ENCODE results near the gene CAB39. TPM values are rescaled to one million over a fixed set of nuclear protein-coding genes. Genes with fewer than 3 reads are reported as not detected.

CAB39 gene
- polyA plus RNA-seq, 4 donors = 38.2 to 92.2 (median 56.5) TPM

DNA sequence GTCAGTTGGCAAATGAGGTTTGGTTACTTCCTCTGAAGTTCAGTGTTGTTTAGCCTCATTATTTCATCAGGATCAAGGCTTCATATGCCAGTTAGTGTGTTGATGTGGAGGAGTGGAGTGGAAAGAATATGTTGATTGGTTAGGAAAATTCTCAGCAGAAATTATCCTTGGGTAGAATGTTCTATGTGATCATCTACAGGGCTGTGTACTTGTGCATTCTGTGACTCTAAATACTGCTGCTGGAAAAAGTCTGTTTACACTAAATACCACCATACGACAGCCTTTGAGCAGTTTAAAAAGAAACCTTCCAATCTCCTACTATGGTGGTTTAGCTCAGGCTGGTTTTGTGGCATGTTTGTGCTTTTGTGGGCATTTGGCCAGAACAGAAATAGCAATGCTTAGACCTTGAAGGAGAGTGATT lies 25.8 kb downstream of the CAB39 start:
- peaks cover 0 to 9% (median 3%) of the 10 kb centered on the region in 3 donors for H3K36me3 ChIP-seq (ENCODE audit: control insufficient read depth in 3 of 3, insufficient read depth in 2 of 3, low read depth in 1 of 3, low read length in 3 of 3)
- peak in 1 of 2 donors; percentile 28 for DNase-seq
- peak overlapping the region in 1 of 3 donors; percentile 78 for H3K27ac ChIP-seq (ENCODE audit: low read depth in 1 of 3, low read length in 2 of 3)
- H3K4me3 ChIP-seq (ENCODE audit: low read depth in 1 of 3, low read length in 3 of 3) = no peak overlapping the region
- H3K9me3 ChIP-seq (ENCODE audit: control insufficient read depth in 2 of 2, insufficient read depth in 1 of 2, low read depth in 1 of 2, low read length in 1 of 2) = no peaks in the 10 kb centered on the region
- 27 to 45% (median 42%) methylated on average over 1 of the region's 1 CpG for WGBS, 3 donors
- no peaks in the 10 kb centered on the region for H3K27me3 ChIP-seq (ENCODE audit: control insufficient read depth in 3 of 3, insufficient read depth in 3 of 3, low read length in 3 of 3)
- FAIRE-seq = no peak
- peaks cover 6 to 40% (median 23%) of the 10 kb centered on the region in 3 donors for H3K4me1 ChIP-seq (ENCODE audit: control insufficient read depth in 3 of 3, insufficient read depth in 2 of 3, low read depth in 1 of 3, low read length in 2 of 3)

DNA sequence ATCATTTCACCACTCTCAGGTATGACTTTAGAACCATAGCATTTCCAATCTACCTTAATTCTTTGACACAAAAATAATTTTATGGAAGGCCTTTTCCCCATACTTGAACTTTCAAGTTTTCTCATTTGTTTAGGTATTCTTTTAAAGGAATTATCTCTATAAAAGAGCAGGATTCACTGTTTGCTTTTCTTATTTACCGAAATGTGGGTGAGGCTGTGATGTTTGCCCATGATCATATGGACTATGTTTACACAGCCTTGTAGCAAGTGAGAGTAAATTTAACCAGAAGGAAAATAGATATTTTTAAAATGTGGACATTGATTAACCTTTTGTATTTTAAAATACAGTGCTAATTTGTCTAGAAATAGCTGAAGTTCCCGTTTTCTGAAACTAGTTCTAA lies 26.3 kb downstream of the CAB39 start:
- no peak for FAIRE-seq
- peaks cover 0 to 11% (median 3%) of the 10 kb centered on the region in 3 donors for H3K36me3 ChIP-seq (ENCODE audit: control insufficient read depth in 3 of 3, insufficient read depth in 2 of 3, low read depth in 1 of 3, low read length in 3 of 3)
- H3K9me3 ChIP-seq (ENCODE audit: control insufficient read depth in 2 of 2, insufficient read depth in 1 of 2, low read depth in 1 of 2, low read length in 1 of 2) = no peaks in the 10 kb centered on the region
- H3K27ac ChIP-seq (ENCODE audit: low read depth in 1 of 3, low read length in 2 of 3) = peak overlapping the region in 1 of 3 donors; percentile 78
- H3K4me3 ChIP-seq (ENCODE audit: low read depth in 1 of 3, low read length in 3 of 3) = no peak overlapping the region
- peak in 1 of 2 donors; percentile 36 for DNase-seq
- WGBS, 3 donors = 41 to 57% (median 46%) methylated on average over 2 of the region's 2 CpGs
- peaks cover 6 to 35% (median 21%) of the 10 kb centered on the region in 3 donors for H3K4me1 ChIP-seq (ENCODE audit: control insufficient read depth in 3 of 3, insufficient read depth in 2 of 3, low read depth in 1 of 3, low read length in 2 of 3)
- no peaks in the 10 kb centered on the region for H3K27me3 ChIP-seq (ENCODE audit: control insufficient read depth in 3 of 3, insufficient read depth in 3 of 3, low read length in 3 of 3)

DNA sequence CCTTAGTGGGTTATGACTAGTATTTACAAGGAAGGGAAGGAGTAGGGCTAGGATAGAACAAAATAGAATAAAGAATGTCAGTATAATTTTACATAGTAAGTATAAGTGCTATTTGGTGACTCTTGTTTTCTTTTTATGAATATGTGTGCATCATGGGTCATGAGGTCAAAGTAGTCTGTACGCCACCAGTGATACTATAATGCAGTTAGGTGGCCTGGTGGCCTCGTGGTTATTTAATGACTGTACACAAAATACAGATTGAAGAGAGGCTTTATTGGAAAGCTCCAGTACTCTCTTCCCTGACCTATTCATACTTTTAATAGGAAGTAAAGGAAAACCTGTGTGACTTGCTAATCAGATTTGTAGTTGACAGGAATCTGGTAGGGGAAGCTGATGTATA lies 27.3 kb downstream of the CAB39 start:
- Histone ChIP-seq H3K4me1 (ENCODE audit: control insufficient read depth in 3 of 3, insufficient read depth in 2 of 3, low read depth in 1 of 3, low read length in 2 of 3) (peaks cover 6 to 26% (median 17%) of the 10 kb centered on the region in 3 donors), H3K27ac (ENCODE audit: low read depth in 1 of 3, low read length in 2 of 3) (no peak overlapping the region), H3K27me3 (ENCODE audit: control insufficient read depth in 3 of 3, insufficient read depth in 3 of 3, low read length in 3 of 3) (no peaks in the 10 kb centered on the region), H3K36me3 (ENCODE audit: control insufficient read depth in 3 of 3, insufficient read depth in 2 of 3, low read depth in 1 of 3, low read length in 3 of 3) (peaks cover 0 to 14% (median 3%) of the 10 kb centered on the region in 3 donors), H3K9me3 (ENCODE audit: control insufficient read depth in 2 of 2, insufficient read depth in 1 of 2, low read depth in 1 of 2, low read length in 1 of 2) (no peaks in the 10 kb centered on the region), H3K4me3 (ENCODE audit: low read depth in 1 of 3, low read length in 3 of 3) (no peak overlapping the region)
- FAIRE-seq (no peak), DNase-seq (no peak)
- 89 to 95% (median 92%) methylated on average over 2 of the region's 2 CpGs for WGBS, 3 donors

DNA sequence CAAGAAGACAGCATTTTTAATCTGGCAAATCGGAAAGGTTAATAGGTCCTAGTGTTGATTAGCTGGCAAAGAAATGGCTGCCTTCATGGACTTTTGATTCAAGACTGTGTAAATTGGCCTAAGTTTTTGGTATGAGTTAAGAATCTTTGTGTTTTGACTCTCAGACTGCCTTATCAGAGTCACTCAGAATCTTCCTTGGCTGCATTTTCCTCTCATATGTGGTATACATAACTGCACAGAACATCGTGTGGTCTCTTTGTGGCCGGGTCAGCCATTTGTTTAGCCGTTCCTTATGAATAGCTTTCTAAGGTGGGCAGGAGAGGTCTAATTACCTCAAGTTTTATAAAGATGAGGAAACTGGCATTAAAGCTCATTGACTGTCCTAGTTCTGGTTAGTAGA lies 30.1 kb downstream of the CAB39 start:
- Histone ChIP-seq H3K27ac (ENCODE audit: low read depth in 1 of 3, low read length in 2 of 3) (no peak overlapping the region), H3K4me1 (ENCODE audit: control insufficient read depth in 3 of 3, insufficient read depth in 2 of 3, low read depth in 1 of 3, low read length in 2 of 3) (peaks cover 2 to 17% (median 8%) of the 10 kb centered on the region in 3 donors), H3K36me3 (ENCODE audit: control insufficient read depth in 3 of 3, insufficient read depth in 2 of 3, low read depth in 1 of 3, low read length in 3 of 3) (peaks cover 0 to 18% (median 5%) of the 10 kb centered on the region in 3 donors), H3K9me3 (ENCODE audit: control insufficient read depth in 2 of 2, insufficient read depth in 1 of 2, low read depth in 1 of 2, low read length in 1 of 2) (no peaks in the 10 kb centered on the region), H3K27me3 (ENCODE audit: control insufficient read depth in 3 of 3, insufficient read depth in 3 of 3, low read length in 3 of 3) (no peaks in the 10 kb centered on the region), H3K4me3 (ENCODE audit: low read depth in 1 of 3, low read length in 3 of 3) (no peak overlapping the region)
- DNase-seq = no peak
- FAIRE-seq = no peak
- 93 to 96% (median 96%) methylated on average over 4 of the region's 4 CpGs for WGBS, 3 donors

DNA sequence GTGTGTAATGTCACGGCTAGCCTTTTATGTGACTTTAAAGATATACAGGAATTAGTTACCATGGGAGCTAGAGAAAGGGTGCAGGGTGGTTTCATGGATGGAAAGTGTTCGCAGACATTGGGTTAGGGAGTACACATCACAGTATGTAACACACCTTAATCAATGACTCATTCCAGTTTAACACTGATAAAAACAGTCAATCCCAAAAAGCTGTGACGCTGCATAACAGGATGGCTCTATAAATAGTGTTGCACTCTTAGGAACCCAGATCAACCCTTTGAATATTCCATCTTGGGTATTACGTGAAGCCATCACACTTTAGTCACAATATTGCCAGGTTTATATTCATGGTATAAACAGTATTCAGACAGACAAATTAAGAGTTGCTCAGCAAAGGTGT lies 33.6 kb downstream of the CAB39 start:
- Histone ChIP-seq H3K4me1 (ENCODE audit: control insufficient read depth in 3 of 3, insufficient read depth in 2 of 3, low read depth in 1 of 3, low read length in 2 of 3) (no peaks in the 10 kb centered on the region), H3K27me3 (ENCODE audit: control insufficient read depth in 3 of 3, insufficient read depth in 3 of 3, low read length in 3 of 3) (no peaks in the 10 kb centered on the region), H3K9me3 (ENCODE audit: control insufficient read depth in 2 of 2, insufficient read depth in 1 of 2, low read depth in 1 of 2, low read length in 1 of 2) (no peaks in the 10 kb centered on the region), H3K27ac (ENCODE audit: low read depth in 1 of 3, low read length in 2 of 3) (no peak overlapping the region), H3K36me3 (ENCODE audit: control insufficient read depth in 3 of 3, insufficient read depth in 2 of 3, low read depth in 1 of 3, low read length in 3 of 3) (peaks cover 0 to 15% (median 5%) of the 10 kb centered on the region in 3 donors), H3K4me3 (ENCODE audit: low read depth in 1 of 3, low read length in 3 of 3) (no peak overlapping the region)
- WGBS, 3 donors = 88 to 94% (median 88%) methylated on average over 4 of the region's 4 CpGs
- FAIRE-seq (no peak), DNase-seq (no peak)

DNA sequence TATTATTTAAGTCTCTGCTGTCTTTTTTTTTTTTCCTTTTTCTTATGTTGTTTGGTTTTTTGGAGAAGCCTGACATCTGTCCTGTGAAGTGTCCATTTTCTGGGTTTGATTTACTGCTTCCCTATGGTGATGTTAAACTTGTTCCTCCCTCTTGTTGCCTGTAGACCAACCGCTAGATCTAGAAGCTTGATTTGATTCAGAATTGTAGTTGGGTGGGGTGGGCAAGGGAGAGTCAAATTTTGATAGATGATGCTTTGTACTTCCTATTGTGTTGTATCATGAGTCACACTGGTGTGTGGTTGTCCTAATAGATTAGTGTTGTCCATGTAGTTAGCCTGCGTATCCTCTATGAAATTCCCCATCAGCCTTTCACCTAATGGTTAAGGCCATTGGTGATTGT lies 35.4 kb downstream of the CAB39 start:
- FAIRE-seq (no peak), DNase-seq (no peak)
- H3K36me3 ChIP-seq (ENCODE audit: control insufficient read depth in 3 of 3, insufficient read depth in 2 of 3, low read depth in 1 of 3, low read length in 3 of 3) = peaks cover 0 to 13% (median 2%) of the 10 kb centered on the region in 3 donors
- H3K4me1 ChIP-seq (ENCODE audit: control insufficient read depth in 3 of 3, insufficient read depth in 2 of 3, low read depth in 1 of 3, low read length in 2 of 3) = no peaks in the 10 kb centered on the region
- H3K27ac ChIP-seq (ENCODE audit: low read depth in 1 of 3, low read length in 2 of 3) = no peak overlapping the region
- no peaks in the 10 kb centered on the region for H3K27me3 ChIP-seq (ENCODE audit: control insufficient read depth in 3 of 3, insufficient read depth in 3 of 3, low read length in 3 of 3)
- WGBS, 3 donors = 77 to 94% (median 90%) methylated on average over 2 of the region's 2 CpGs
- H3K4me3 ChIP-seq (ENCODE audit: low read depth in 1 of 3, low read length in 3 of 3) = no peak overlapping the region
- no peaks in the 10 kb centered on the region for H3K9me3 ChIP-seq (ENCODE audit: control insufficient read depth in 2 of 2, insufficient read depth in 1 of 2, low read depth in 1 of 2, low read length in 1 of 2)

DNA sequence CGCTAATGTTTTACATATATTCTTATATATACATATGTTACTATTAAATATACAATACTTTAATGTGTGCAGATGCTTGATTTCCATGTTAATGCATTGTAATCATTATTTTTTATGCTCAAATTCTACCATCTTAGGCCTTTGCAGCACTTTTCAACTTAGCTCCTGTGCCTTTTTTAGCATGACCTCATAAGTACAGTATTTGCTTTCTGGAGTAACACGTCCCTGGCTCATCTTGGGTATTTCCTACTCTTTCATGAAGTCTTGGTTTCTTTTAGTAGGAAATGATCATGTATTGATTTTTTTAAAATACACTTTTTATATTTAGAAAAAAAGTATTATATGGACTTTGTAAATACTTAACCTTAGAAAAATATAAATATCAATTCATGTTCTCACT lies 36.5 kb downstream of the CAB39 start:
- Histone ChIP-seq H3K36me3 (ENCODE audit: control insufficient read depth in 3 of 3, insufficient read depth in 2 of 3, low read depth in 1 of 3, low read length in 3 of 3) (peaks cover 0 to 13% (median 2%) of the 10 kb centered on the region in 3 donors), H3K4me1 (ENCODE audit: control insufficient read depth in 3 of 3, insufficient read depth in 2 of 3, low read depth in 1 of 3, low read length in 2 of 3) (no peaks in the 10 kb centered on the region), H3K9me3 (ENCODE audit: control insufficient read depth in 2 of 2, insufficient read depth in 1 of 2, low read depth in 1 of 2, low read length in 1 of 2) (no peaks in the 10 kb centered on the region), H3K4me3 (ENCODE audit: low read depth in 1 of 3, low read length in 3 of 3) (no peak overlapping the region), H3K27me3 (ENCODE audit: control insufficient read depth in 3 of 3, insufficient read depth in 3 of 3, low read length in 3 of 3) (no peaks in the 10 kb centered on the region), H3K27ac (ENCODE audit: low read depth in 1 of 3, low read length in 2 of 3) (no peak overlapping the region)
- FAIRE-seq (no peak), DNase-seq (no peak)
- WGBS, 3 donors = 32 to 90% (median 88%) methylated on average over 2 of the region's 2 CpGs

DNA sequence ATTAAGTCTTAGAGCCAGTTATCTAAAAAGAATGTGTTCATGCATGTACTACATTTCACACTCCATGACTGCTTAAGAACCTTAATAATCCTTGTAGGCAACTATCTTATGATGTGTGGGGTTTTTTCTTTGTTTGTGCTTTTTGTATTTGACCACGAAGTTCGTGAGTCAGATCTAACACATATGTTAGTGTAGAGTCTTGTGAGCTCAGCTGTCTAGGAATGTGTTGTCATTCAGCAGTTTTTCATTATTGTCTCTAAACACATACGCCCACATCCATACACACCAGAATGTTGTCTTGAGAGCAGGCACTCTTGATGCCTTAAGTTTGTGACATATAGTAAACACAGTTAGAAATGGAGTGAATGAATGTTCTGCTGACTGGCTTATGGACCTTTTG lies 38.4 kb downstream of the CAB39 start:
- Histone ChIP-seq H3K27ac (ENCODE audit: low read depth in 1 of 3, low read length in 2 of 3) (no peak overlapping the region), H3K27me3 (ENCODE audit: control insufficient read depth in 3 of 3, insufficient read depth in 3 of 3, low read length in 3 of 3) (no peaks in the 10 kb centered on the region), H3K36me3 (ENCODE audit: control insufficient read depth in 3 of 3, insufficient read depth in 2 of 3, low read depth in 1 of 3, low read length in 3 of 3) (peaks cover 0 to 5% (median 2%) of the 10 kb centered on the region in 3 donors), H3K9me3 (ENCODE audit: control insufficient read depth in 2 of 2, insufficient read depth in 1 of 2, low read depth in 1 of 2, low read length in 1 of 2) (no peaks in the 10 kb centered on the region), H3K4me1 (ENCODE audit: control insufficient read depth in 3 of 3, insufficient read depth in 2 of 3, low read depth in 1 of 3, low read length in 2 of 3) (peaks cover 0 to 5% (median 0%) of the 10 kb centered on the region in 3 donors), H3K4me3 (ENCODE audit: low read depth in 1 of 3, low read length in 3 of 3) (no peak overlapping the region)
- 62 to 86% (median 78%) methylated on average over 3 of the region's 3 CpGs for WGBS, 3 donors
- no peak for FAIRE-seq
- DNase-seq = no peak

DNA sequence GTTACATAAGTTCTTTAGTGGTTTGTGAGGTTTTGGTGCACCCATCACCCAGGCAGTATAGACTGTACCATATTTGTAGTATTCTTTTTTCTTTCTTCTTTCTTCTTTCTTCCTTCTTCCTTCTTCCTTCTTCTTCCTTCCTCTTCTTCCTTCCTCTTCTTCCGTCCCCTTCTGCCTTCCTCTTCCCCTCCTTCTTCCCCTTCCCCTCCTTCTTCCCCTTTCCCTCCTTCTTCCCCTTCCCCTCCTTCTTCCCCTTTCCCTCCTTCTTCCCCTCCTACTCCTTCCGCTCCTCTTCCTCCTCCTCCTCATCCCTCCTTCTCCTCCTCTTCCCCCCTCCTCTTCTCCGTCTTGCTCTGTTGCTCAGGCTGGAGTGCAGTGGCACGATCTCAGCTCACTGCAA lies 41.6 kb downstream of the CAB39 start:
- Histone ChIP-seq H3K4me3 (ENCODE audit: low read depth in 1 of 3, low read length in 3 of 3) (no peak overlapping the region), H3K27ac (ENCODE audit: low read depth in 1 of 3, low read length in 2 of 3) (no peak overlapping the region), H3K9me3 (ENCODE audit: control insufficient read depth in 2 of 2, insufficient read depth in 1 of 2, low read depth in 1 of 2, low read length in 1 of 2) (no peaks in the 10 kb centered on the region), H3K36me3 (ENCODE audit: control insufficient read depth in 3 of 3, insufficient read depth in 2 of 3, low read depth in 1 of 3, low read length in 3 of 3) (peaks cover 0 to 5% (median 0%) of the 10 kb centered on the region in 3 donors), H3K4me1 (ENCODE audit: control insufficient read depth in 3 of 3, insufficient read depth in 2 of 3, low read depth in 1 of 3, low read length in 2 of 3) (peaks cover 0 to 30% (median 3%) of the 10 kb centered on the region in 3 donors), H3K27me3 (ENCODE audit: control insufficient read depth in 3 of 3, insufficient read depth in 3 of 3, low read length in 3 of 3) (no peaks in the 10 kb centered on the region)
- no peak for DNase-seq
- 91 to 95% (median 94%) methylated on average over 4 of the region's 4 CpGs for WGBS, 3 donors
- FAIRE-seq = no peak
